HepG2 (cell line): ENCODE results near the gene TMEM158. TPM values are rescaled to one million over a fixed set of nuclear protein-coding genes. Genes with fewer than 3 reads are reported as not detected.
A peak's percentile ranks its signal among the peaks of the same experiment; 100 is the strongest.

Source experiments
- ATAC-seq: fragments of 200-7000 bp; cut with Tn5 transposase; 3 replicates; pipeline ENCODE4 v1.9.1; 2020; ENCODE audit warnings: mild to moderate bottlenecking, moderate library complexity
- BruUV-seq: library from RNA; stranded (reverse); fragments of 400-500 nt; replicated peaks from 2 replicates; lab custom pipeline; 2021; lab: Mats Ljungman, UMichigan
- CTCF ChIA-PET: fragments of 300-600 bp; formaldehyde crosslinking; extraction: SDS; loops from one replicate; lab custom pipeline; 2021; ENCODE audit warnings: low total read pairs, inconsistent platforms, low intra/inter-chr PET ratio; lab: Yijun Ruan, JAX
- POLR2A ChIA-PET: fragments of 350-600 bp; sonication (Branson Sonifier 250); formaldehyde crosslinking; loops from one replicate; lab custom pipeline; 2020; ENCODE audit warnings: antibody characterized with exemption, inconsistent platforms; lab: Yijun Ruan, JAX
- DNase-seq: peaks from one replicate; pipeline ENCODE4 v3.0.0-alpha.2; 2015; ENCODE audit warnings: low spot score
- FAIRE-seq: peaks from 3 replicates; lab custom pipeline; 2011; peaks lifted over from hg19 to GRCh38; lab: Jason Lieb, UNC
- H2AFZ ChIP-seq: one replicate; pipeline ENCODE4 v1.6.1; 2011; ENCODE audit warnings: low read length, inconsistent platforms
- H3K27ac ChIP-seq: fragments of 300-600 bp; 3 replicates; pipeline ENCODE4 v1.8.0; 2011; ENCODE audit warnings: mixed run types, mild to moderate bottlenecking, mixed read lengths, low read length, inconsistent platforms; ENCODE audit not compliant: insufficient read depth; ENCODE audit errors: extremely low read length
- H3K27me3 ChIP-seq, 2 experiments: fragments of 200-600 bp in 1 of 2; 2 replicates in 1 of 2; 3 replicates in 1 of 2; pipeline versions ENCODE4 v1.6.0 to v1.8.0; 2011; ENCODE audit warnings: low read length in 2 of 2, mild to moderate bottlenecking in 2 of 2, moderate library complexity in 2 of 2, inconsistent platforms in 1 of 2; ENCODE audit not compliant: insufficient read depth in 2 of 2, control insufficient read depth in 1 of 2
- H3K36me3 ChIP-seq, 2 experiments: fragments of 200-600 bp in 1 of 2; replicated peaks in 1 of 2; 2 replicates in 1 of 2; 3 replicates in 1 of 2; pipeline versions ENCODE4 v1.5.1 to v1.8.0; 2011; ENCODE audit warnings: low read length in 2 of 2, inconsistent platforms in 1 of 2; ENCODE audit not compliant: insufficient read depth in 2 of 2, control insufficient read depth in 1 of 2
- H3K4me1 ChIP-seq: 2 replicates; pipeline ENCODE4 v1.5.1; 2012; ENCODE audit warnings: low read length, inconsistent platforms; ENCODE audit not compliant: insufficient read depth
- H3K4me2 ChIP-seq: 2 replicates; pipeline ENCODE4 v1.6.0; 2011; ENCODE audit warnings: low read depth, low read length, inconsistent platforms
- H3K4me3 ChIP-seq, 3 experiments: fragments of 200-600 bp in 1 of 3; sonication (generic), shearing (Covaris generic) in 1 of 3; replicated peaks in 1 of 3; 2 replicates each; pipeline ENCODE4 v1.5.1; 2011 to 2016; ENCODE audit warnings: low read length in 3 of 3, inconsistent platforms in 2 of 3, low read depth in 2 of 3, mild to moderate bottlenecking in 2 of 3, control low read depth in 1 of 3, mixed read lengths in 1 of 3; ENCODE audit not compliant: insufficient read depth in 1 of 3
- H3K79me2 ChIP-seq: one replicate; pipeline ENCODE4 v1.6.1; 2011; ENCODE audit warnings: low read length, inconsistent platforms; ENCODE audit not compliant: insufficient read depth
- H3K9ac ChIP-seq: 2 replicates; pipeline ENCODE4 v1.6.0; 2011; ENCODE audit warnings: mild to moderate bottlenecking, low read depth, low read length, inconsistent platforms; ENCODE audit not compliant: insufficient read depth
- H3K9me3 ChIP-seq: 2 replicates; pipeline ENCODE4 v1.5.1; 2012; ENCODE audit warnings: mild to moderate bottlenecking, low read length
- H4K20me1 ChIP-seq: 2 replicates; pipeline ENCODE4 v1.6.0; 2011; ENCODE audit warnings: inconsistent platforms, mild to moderate bottlenecking, low read length, moderate library complexity; ENCODE audit not compliant: insufficient read depth
- ADNP ChIP-seq: sonication (generic); formaldehyde crosslinking; IDR thresholded peaks from 2 replicates; pipeline ENCODE4 v1.4.0; 2020; ENCODE audit warnings: missing genetic modification reagents
- ARNT2 ChIP-seq: sonication (generic); formaldehyde crosslinking; IDR thresholded peaks from 2 replicates; pipeline ENCODE4 v1.8.0; 2022; ENCODE audit warnings: mild to moderate bottlenecking, low read depth, missing genetic modification reagents, moderate library complexity
- BRCA1 ChIP-seq: sonication (generic); formaldehyde crosslinking; IDR thresholded peaks from 2 replicates; pipeline ENCODE4 v1.4.0; 2020; ENCODE audit warnings: missing genetic modification reagents
- CERS6 ChIP-seq: sonication (generic); formaldehyde crosslinking; IDR thresholded peaks from 2 replicates; pipeline ENCODE4 v1.5.0; 2020; ENCODE audit warnings: missing genetic modification reagents
- FOSL2 ChIP-seq: sonication (generic); formaldehyde crosslinking; IDR thresholded peaks from 2 replicates; pipeline ENCODE4 v1.4.0; 2020; ENCODE audit warnings: missing genetic modification reagents
- GZF1 ChIP-seq: sonication (generic); formaldehyde crosslinking; IDR thresholded peaks from 2 replicates; pipeline ENCODE4 v1.5.1; 2020; ENCODE audit warnings: mild to moderate bottlenecking, missing genetic modification reagents
- IRF1 ChIP-seq: sonication (generic); formaldehyde crosslinking; IDR thresholded peaks from 2 replicates; pipeline ENCODE4 v1.4.0; 2020; ENCODE audit warnings: low read depth, mild to moderate bottlenecking, missing genetic modification reagents
- RNF2 ChIP-seq: fragments of 450-650 bp; conservative IDR thresholded peaks from 2 replicates; pipeline ENCODE4 v1.6.1; 2016; ENCODE audit warnings: low read depth
- SKIL ChIP-seq: sonication (generic); formaldehyde crosslinking; IDR thresholded peaks from 2 replicates; pipeline ENCODE4 v1.8.0; 2022; ENCODE audit warnings: missing genetic modification reagents, mild to moderate bottlenecking, moderate library complexity, borderline replicate concordance
- SP140L ChIP-seq: sonication (generic); formaldehyde crosslinking; IDR thresholded peaks from 2 replicates; pipeline ENCODE4 v1.4.0; 2020; ENCODE audit warnings: missing genetic modification reagents, borderline replicate concordance
- YEATS4 ChIP-seq: sonication (generic); formaldehyde crosslinking; IDR thresholded peaks from 2 replicates; pipeline ENCODE4 v1.4.0; 2020; ENCODE audit warnings: missing genetic modification reagents, borderline replicate concordance
- ZMAT3 ChIP-seq: sonication (generic); formaldehyde crosslinking; conservative IDR thresholded peaks from 2 replicates; pipeline ENCODE4 v1.7.0; 2021; ENCODE audit warnings: missing genetic modification reagents
- ZNF232 ChIP-seq: sonication (generic); formaldehyde crosslinking; IDR thresholded peaks from 2 replicates; pipeline ENCODE4 v1.4.0; 2020; ENCODE audit warnings: missing genetic modification reagents, borderline replicate concordance
- ZNF34 ChIP-seq: sonication (generic); formaldehyde crosslinking; IDR thresholded peaks from 2 replicates; pipeline ENCODE4 v1.4.0; 2020; ENCODE audit warnings: mild to moderate bottlenecking, missing genetic modification reagents, borderline replicate concordance
- ZNF431 ChIP-seq: sonication (generic); formaldehyde crosslinking; IDR thresholded peaks from 2 replicates; pipeline ENCODE4 v1.9.0; 2022; ENCODE audit warnings: missing genetic modification reagents, low read depth, mild to moderate bottlenecking, borderline replicate concordance
- ZNF720 ChIP-seq: sonication (generic); formaldehyde crosslinking; IDR thresholded peaks from 2 replicates; pipeline ENCODE4 v1.4.0; 2020; ENCODE audit warnings: missing genetic modification reagents
- whole genome bisulfite sequencing: methylation state at CpG from one replicate; pipeline ENCODE4 v1.1.6; 2017; ENCODE audit warnings: low lambda C conversion rate; 5-methylcytosine and 5-hydroxymethylcytosine counted together
- in situ Hi-C: cut with HindIII; loops from 2 replicates; pipeline ENCODE4 v1.10.0; 2017; ENCODE audit warnings: low pct_unique_long_range_greater_than_20kb; ENCODE audit not compliant: extremely low pct_ligation_motif_present
- intact Hi-C: fragments of 100-400 bp; cut with micrococcal nuclease; formaldehyde crosslinking; loops from one replicate; pipeline ENCODE4 v1.10.0; 2022; ENCODE audit not compliant: unreplicated experiment
- polyA plus RNA-seq, 8 experiments: library from polyadenylated mRNA; depleted of rRNA in 3 of 8; stranded (reverse) in 7 of 8; unstranded in 1 of 8; fragments of >200 nt; fragmentation: Illumina TruSeq in 4 of 8; extraction: Trizol in 4 of 8; gene quantifications; 2 replicates each; pipeline versions ENCODE4 v1.2.1 to v1.2.3, GENCODE V29; 2011 to 2016; ENCODE audit warnings: low read depth in 4 of 8, missing spikeins in 1 of 8, mixed read lengths in 1 of 8; ENCODE audit not compliant: insufficient read depth in 1 of 8
- total RNA-seq, 5 experiments: library from RNA; depleted of rRNA; stranded (reverse); fragments of >200 nt; fragmentation: Illumina TruSeq; extraction: Trizol; gene quantifications; 2 replicates each; pipeline ENCODE4 v1.2.3, GENCODE V29; 2016; ENCODE audit warnings: low read depth in 1 of 5
- TF ChIP-seq, protein P1 (sequence below): sonication (generic); formaldehyde crosslinking; IDR thresholded peaks from 2 replicates; pipeline ENCODE4 v1.8.1; 2023; ENCODE audit warnings: mild to moderate bottlenecking, missing genetic modification reagents, borderline replicate concordance

Gene TMEM158
- total and polyA plus RNA-seq, 2 of the 13 experiments (the other 11 are each of a cell fraction or from before 2014, with no cell fraction given), result 0.13 TPM; not detected in 1

DNA sequence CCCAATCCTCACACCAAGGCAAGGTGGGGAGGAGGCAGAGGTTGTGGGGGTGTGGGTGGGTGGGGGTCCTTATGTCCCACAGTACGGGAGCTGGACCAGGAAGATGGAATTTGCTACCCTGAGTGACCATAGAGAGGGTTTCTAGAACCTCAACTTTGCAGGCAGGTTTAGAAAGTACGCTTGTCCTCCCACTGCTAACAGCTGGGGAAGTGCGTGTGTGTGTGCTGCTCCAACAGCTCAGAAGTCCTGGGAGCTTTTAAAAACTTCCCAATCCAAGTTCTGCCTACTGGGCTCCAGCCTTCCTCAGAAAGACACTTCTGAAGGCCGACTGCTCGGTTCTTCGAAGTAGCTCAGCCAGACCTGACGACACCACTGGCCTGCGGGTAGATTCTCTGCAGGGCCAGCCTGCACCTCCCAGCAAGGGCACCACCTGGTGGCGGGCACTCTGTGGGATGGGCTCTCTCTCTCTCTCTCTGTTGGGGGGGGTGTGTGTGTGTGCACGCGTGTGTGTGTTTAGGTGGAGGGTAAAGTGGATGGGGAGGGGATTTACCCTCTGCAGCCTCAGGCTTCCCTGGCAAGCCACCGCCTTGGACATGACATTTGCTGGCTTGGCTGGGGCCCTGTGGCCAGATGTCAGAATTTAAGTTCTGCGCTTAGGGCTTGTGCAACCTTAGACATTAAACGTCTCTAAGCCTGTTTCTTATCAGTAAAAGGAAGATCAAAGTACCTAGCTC is 15.6 kb downstream of the TMEM158 start:
- H3K36me3 ChIP-seq, result no peaks in the 10 kb centered on the region
- in situ Hi-C loops, result loop anchor here (5.0 kb wide), 1 partner anchor 173 kb away; no protein-coding TSS in a partner anchor
- H4K20me1 ChIP-seq, result no peaks in the 10 kb centered on the region
- H3K4me2 ChIP-seq, result peak overlapping the region; percentile 37
- peak overlapping the region in 1 of 3 experiments; percentile 26; a peak in 1 of 6 replicates for H3K4me3 ChIP-seq
- no peaks in the 10 kb centered on the region for H3K4me1 ChIP-seq
- H3K9ac ChIP-seq, result no peak overlapping the region
- ChIA-PET CTCF (interaction anchor here (2.7 to 3.0 kb wide), 2 partner anchors 169 to 173 kb away, joined by 37 to 42 read pairs; no protein-coding TSS in a partner anchor), POLR2A (interaction anchor here (1.0 kb wide), 1 partner anchor 170 kb away, joined by 4 read pairs; no protein-coding TSS in a partner anchor)
- WGBS, result 9% methylated on average over 6 of the region's 14 CpGs
- DNase-seq, result peak; percentile 41
- no peaks in the 10 kb centered on the region for H3K79me2 ChIP-seq
- no peak overlapping the region for H3K27ac ChIP-seq
- FAIRE-seq, result peak; percentile 62
- ATAC-seq, result peak; percentile 99
- H3K9me3 ChIP-seq, result no peaks in the 10 kb centered on the region
- intact Hi-C loops, result loop anchor here (1.0 kb wide), 1 partner anchor 173 kb away; no protein-coding TSS in a partner anchor
- no peak overlapping the region for H2AFZ ChIP-seq
- peaks cover 0 to 11% of the 10 kb centered on the region in 2 experiments; a peak in 2 of 5 replicates for H3K27me3 ChIP-seq
- no TSS peak for BruUV-seq
- TF ChIP-seq ZNF720 (CRISPR knock-in tag) (no peak), YEATS4 (no peak), SKIL (CRISPR knock-in tag) (no peak), RNF2 (no peak), BRCA1 (CRISPR knock-in tag) (no peak), FOSL2 (CRISPR knock-in tag) (0 out of 2 replicates have a peak, but pooled peaks have one; percentile 17), ZNF232 (no peak), SP140L (CRISPR knock-in tag) (no peak), ARNT2 (no peak), ZNF34 (no peak), GZF1 (CRISPR knock-in tag) (no peak), ZNF431 (CRISPR knock-in tag) (no peak), CERS6 (CRISPR knock-in tag) (no peak), IRF1 (CRISPR knock-in tag) (no peak), ADNP (CRISPR knock-in tag) (no peak), ZMAT3 (CRISPR knock-in tag) (no peak)
- TF ChIP-seq, protein P1, sequence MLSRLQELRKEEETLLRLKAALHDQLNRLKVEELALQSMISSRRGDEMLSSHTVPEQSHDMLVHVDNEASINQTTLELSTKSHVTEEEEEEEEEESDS (CRISPR knock-in tag), result no peak
